NCI-H146 treated with DMSO at 0.1 percent for 48 hours (cell line): Measurements from ENCODE around the gene CCDC124.
"Not testable (repeated sequence)": the region's sequence is repeated elsewhere in the genome, so short reads cannot be mapped to it uniquely, and the experiment has no call there.

Experiments
- DNase-seq: peaks from one replicate; lab custom pipeline; 2025; ENCODE audit not compliant: unreplicated experiment; lab: John Stamatoyannopoulos, UW

CCDC124 gene, protein sequence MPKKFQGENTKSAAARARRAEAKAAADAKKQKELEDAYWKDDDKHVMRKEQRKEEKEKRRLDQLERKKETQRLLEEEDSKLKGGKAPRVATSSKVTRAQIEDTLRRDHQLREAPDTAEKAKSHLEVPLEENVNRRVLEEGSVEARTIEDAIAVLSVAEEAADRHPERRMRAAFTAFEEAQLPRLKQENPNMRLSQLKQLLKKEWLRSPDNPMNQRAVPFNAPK

DNA sequence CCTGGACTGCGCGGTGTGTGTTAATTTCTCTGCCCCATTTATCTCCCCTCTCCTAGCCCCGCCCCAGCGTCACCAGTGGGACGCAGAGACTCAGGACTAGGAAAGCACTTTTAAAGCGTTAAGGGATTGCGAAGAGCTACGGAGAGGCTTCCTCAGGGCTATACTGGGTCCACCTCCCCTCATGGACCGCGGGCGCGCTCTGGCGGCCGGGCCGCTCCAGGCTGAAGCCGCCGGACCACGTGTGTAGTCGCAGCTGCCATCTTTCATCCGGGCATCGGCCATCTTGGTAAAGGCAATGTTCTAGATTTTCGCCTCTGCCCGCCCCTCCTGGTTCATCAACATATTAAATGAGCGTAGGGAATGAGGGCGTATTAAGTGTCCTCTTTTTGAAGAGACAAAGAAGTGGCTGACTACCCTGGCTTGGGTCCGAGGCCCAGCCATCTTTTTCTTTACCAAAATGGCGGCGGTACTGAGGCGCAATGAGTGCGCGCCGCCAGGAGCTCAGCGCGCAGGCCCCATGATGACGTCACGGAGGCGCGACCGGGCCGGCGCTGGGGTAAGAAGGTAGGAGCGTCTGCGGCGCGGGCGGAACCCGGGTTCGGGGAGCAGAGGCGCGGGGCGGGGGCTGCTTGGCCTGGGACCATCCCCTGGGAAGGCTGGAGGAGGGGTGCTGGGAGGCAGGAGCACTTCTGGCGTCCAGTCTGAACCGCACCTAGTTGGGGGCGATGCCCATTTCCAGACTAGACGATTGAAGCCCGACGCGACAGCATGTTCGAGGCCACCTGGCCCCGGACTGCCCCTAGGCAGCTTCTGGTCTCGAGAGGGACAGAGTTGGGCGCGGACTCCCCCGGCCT is at the start of gene CCDC124:
CCDC124 (plus strand) TSS at position 531 of the 854 bp plus-strand sequence. CDS start 3,406 bp downstream, outside the sequence.
- peak; percentile 94 for DNase-seq

DNA sequence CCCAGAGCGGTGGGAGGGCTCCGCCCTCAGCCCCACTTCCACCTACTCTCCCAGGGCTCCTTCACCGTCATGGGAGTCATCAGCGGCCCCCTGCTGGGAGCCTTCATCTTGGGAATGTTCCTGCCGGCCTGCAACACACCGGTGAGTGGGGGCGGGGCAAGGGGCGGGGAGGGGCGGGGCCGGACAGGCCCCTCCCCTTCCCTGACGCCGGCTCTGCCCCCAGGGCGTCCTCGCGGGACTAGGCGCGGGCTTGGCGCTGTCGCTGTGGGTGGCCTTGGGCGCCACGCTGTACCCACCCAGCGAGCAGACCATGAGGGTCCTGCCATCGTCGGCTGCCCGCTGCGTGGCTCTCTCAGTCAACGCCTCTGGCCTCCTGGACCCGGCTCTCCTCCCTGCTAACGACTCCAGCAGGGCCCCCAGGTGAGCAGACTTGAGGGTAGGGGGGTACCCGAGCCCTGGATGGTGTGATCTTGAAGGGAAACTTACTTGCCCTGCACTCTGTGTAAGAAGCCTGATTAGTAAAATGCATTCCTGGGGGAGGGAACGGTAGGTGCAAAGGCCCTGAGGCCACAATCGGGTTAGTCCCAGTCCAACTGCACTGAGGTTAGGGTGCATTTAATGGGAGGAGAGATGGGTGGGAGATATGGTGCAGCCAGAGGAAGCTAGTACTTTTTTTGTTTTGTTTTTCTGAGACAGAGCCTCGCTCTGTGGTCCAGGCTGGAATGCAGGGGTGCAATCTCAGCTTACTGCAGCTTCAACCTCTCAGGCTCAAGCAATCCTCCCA is 49.0 kb upstream of the CCDC124 start:
- DNase-seq, result no peak

DNA sequence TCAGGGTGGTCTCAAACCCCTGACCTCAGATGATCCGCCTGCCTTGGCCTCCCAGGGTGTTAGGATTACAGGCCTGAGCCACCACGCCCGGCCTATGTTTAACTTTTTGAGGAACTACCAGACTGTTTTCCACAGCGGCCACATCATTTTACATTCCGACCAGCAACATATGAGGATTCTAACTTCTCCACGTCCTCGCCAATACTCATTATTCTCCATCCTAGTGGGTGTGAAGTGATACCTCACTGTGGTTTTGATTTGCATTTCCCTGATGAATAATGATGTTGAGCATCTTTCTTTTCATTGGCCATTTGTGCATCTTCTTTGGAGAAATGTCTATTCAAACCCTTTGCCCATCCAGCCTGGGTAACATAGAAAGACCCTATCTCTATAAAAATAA is 46.3 kb upstream of the CCDC124 start:
- no peak for DNase-seq

DNA sequence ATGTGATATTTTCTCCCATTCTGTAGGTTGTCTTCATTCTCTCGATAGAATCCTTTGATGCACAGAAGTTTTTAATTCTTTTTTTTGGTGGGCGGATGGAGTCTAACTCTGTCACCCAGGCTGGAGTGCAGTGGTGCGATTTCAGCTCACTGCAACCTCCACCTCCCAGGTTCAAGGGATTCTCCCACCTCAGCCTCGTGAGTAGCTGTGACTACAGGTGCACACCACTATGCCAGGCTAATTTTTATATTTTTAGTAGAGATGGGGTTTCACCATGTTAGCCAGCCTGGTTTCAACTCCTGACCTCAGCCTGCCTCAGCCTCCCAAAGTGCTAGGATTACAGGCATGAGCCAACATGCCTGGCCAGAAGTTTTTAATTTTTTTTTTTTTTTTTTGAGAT is 45.6 kb upstream of the CCDC124 start:
- not testable (repeated sequence) for DNase-seq

DNA sequence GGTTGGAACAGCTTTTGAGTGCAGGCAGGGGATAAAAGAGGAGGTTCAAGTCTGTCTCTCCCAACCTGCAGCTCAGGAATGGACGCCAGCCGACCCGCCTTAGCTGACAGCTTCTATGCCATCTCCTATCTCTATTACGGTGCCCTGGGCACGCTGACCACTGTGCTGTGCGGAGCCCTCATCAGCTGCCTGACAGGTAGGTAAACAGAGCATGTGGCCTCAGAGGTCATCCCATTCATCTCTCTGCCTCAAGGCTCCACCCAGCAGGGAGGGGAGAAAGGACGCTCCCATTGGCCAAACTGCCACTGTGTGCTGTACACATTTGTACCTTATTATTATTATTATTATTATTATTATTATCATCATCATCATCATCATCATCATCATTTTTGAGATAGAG is 44.6 kb upstream of the CCDC124 start:
- DNase-seq, result peak; percentile 26

DNA sequence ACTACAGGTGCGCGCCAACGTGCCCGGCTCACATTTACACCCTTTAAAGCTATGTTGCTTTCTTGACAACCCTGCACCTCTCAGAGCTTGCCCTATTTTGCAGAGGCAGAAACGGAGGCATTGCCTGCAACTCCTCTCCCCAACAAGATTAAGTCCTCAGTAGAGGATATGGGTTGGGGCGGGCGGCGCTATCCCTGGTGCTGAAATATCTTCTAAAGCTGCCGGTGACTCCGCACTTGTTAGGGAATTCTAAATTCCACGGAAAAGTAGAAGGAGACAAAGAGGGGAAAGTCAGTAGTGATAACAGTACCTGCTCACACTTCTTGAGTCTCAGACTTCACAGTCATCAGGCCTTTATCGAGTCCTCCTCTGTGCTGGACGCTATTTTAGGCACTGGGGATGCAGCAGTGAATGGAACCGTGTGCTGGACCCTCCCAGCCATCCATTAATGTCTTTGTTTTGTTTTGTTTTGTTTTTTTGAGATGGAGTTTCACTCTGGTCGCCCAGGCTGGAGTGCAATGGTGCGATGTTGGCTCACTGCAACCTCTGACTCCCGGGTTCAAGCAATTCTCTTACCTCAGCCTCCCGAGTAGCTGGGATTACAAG is 43.1 kb upstream of the CCDC124 start:
- DNase-seq, result no peak

DNA sequence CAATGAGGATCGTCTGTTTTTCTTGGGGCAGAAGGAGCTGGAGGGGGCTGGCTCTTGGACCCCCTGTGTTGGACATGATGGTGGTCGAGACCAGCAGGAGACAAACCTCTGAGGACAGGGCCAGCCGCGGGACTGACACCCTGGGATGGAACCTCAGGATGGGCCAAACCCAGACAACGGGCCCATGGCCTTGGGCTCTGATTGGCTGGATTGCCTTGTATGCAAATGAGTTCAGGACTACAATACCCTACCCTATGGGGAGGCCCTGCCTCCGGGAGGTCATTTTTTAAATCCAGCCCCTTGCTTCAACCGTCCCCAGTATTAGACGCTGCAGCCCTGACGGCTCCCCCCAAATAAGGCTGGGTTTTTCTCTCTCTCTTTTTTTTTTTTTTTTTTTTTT is 39.0 kb upstream of the CCDC124 start:
- DNase-seq, result no peak

DNA sequence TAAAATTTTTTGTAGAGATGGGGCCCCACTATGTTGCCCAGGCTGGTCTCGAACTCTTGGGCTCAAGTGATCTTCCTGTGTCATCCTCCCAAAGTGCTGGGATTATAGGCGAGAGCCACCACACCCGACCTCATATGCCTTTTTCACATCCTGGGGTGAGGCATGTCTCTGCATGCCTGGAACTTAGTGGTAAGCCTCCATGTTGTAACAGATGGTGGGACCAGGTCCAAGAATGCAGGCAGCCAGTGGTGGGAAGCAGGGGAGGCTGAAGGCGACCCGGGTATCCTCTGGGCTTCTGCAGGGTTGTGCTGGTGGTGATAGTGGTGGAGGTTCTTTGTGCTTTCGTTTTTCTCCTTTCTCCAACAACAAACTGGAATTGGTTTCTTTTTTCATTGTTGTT is 30.1 kb upstream of the CCDC124 start:
- no peak for DNase-seq

DNA sequence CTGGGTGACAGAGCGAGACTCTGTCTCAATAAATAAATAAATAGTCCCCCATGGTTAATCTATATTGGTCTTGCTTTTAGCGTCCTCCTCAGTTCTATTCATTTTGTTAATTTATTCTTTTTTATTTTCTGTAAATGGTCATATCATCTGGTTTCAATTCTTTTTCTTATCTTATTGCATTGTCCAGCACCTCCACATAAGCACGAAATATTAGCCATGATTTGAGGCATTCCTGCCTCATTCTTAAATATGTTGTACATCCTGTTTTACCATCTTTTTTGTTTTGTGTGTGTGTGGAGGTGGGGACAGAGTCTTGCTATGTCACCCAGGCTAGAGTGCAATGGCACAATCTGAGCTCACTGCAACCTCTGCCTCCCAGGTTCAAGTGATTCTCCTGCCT is 24.6 kb upstream of the CCDC124 start:
- DNase-seq, result no peak

DNA sequence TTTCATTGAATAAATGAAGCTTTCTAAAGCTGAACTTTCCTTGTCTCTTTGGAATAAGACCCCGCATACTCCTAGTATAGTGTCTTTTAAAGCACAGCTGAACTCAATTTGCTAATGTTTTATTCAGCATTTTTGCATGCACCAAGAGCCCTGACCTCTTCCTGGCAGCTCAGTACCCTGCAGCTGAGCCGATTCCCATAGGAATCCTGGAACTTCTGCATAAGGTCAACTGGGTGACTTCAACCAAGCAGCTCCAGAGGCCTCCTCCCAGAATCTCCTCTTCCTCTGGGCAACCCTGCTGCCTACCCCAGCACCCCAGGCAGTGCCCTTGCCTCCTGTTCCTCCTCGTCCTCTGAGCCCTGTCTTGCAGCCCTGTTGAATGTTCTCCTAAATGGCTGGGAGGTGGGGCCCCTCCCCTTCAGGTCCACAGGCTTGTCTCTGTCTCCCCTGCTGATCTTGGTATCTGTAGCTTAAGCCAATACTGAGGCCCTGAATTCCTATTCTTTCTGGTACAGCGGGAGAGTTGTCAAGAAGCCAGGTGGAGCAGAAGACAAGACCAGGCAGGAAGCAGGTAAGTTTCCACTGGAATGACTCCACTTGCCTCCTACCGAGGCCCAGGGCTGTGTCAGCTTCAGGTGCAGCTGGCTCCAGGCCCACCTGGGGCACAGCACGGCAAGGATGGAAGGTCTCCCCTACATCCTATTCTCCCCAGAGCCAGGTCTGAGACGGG is 23.6 kb upstream of the CCDC124 start:
- DNase-seq, result no peak

DNA sequence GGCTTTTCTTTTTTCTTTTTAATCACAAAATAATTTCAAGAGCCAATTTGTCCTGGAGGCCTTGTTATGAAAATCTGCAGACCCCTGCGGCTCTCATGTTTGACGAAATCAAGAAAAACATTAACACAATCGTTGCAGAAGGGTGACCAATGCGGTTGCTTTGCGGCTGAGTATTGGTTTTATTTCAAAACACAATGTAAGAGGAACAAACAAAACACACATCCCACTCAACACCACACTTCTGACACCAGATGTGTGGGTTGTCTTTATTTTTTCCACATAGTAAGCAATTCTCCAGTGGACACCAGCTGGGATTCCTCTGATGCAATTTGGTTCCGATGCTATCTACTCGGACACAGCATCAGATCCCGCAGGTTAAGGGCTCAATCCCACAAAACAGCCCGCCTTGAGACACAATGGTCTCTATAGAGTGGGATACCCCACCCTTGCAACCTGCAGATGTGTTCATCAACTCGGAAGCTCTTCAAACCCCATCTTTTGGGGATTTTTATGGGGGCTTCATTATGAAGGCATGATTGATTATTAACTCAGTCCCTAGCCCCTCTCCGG is 21.9 kb upstream of the CCDC124 start:
- no peak for DNase-seq

DNA sequence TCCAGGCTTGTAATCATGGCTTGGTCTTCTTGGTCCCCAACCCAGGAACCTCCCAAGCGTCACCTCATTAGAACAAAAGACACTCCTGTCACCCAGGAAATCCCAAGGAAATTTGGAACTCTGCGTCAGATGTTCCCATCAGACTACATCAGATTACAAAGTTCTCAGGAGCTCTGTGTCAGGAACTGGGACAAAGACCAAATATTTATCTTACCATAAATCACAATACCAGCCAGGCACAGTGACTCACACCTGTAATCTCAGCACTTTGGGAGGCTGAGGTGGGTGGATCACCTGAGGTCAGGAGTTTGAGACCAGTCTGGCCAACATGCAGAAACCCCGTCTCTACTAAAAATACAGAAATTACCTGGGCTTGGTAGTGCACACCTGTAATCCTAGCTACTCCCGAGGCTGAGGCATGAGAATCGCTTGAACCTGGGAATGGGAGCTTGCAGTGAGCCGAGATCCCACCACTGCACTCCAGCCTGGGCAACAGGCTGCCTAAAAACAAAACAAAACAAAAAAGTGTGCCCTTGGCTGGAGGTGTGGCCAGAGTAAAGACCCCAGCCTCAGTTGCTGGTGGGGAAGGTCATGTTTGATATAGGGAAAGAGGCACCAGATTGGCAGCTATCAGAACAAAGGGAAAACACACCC is 16.7 kb upstream of the CCDC124 start:
- DNase-seq, result no peak

DNA sequence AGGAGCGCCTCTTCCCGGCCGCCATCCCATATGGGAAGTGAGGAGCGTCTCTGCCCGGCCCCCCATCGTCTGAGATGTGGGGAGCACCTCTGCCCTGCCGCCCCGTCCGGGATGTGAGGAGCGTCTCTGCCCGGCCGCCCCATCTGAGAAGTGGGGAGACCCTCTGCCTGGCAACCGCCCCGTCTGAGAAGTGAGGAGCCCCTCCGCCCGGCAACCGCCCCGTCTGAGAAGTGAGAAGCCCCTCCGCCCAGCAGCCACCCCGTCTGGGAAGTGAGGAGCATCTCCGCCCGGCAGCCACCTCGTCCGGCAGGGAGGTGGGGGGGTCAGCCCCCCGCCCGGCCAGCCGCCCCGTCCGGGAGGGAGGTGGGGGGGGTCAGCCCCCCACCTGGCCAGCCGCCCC is 14.7 kb upstream of the CCDC124 start:
- not testable (repeated sequence) for DNase-seq

DNA sequence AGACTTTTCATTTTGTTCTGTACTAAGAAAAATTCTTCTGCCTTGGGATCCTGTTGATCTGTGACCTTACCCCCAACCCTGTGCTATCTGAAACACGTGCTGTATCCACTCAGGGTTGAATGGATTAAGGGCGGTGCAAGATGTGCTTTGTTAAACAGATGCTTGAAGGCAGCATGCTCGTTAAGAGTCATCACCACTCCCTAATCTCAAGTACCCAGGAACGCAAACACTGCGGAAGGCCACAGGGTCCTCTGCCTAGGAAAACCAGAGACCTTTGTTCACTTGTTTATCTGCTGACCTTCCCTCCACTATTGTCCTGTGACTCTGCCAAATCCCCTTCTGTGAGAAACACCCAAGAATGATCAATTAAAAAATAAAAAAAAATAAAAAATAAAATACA is 13.7 kb upstream of the CCDC124 start:
- not testable (repeated sequence) for DNase-seq

DNA sequence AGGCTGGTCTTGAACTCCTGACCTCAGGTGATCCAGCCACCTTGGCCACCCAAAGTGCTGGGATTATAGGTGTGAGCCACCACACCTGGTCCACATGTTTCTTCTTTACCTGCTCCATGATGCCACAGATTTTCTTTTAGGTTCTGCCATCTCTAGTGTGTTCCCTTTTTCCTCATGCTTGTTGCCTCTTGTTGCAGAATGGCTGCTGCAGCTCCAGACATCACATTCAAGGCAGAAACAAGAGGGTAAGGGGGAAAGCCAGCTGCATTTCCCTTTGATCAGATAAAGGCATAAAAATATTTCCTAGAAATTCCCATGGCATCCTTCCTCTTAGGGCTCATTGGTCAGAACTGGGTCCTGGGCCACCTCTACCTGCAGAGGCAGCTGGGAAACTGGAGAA is 12.3 kb upstream of the CCDC124 start:
- no peak for DNase-seq

DNA sequence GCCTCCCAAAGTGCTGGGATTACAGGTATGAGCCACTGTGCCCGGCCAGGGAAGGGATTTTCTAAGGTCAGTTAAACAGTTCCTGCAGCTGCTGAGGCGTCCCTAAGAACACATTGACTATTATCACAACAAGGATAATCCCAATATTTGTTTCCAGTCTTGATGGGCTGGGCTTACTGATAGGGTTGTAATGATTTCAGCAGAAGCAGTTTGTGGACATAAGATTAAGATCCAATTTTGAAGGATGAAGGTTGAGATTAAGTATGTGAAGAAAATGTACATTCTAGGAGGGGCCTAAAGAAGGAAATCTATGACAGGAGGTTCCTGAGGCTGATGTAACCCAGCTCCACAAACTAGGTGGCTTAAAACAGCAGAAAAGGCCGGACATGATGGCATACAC is 10.7 kb upstream of the CCDC124 start:
- no peak for DNase-seq

DNA sequence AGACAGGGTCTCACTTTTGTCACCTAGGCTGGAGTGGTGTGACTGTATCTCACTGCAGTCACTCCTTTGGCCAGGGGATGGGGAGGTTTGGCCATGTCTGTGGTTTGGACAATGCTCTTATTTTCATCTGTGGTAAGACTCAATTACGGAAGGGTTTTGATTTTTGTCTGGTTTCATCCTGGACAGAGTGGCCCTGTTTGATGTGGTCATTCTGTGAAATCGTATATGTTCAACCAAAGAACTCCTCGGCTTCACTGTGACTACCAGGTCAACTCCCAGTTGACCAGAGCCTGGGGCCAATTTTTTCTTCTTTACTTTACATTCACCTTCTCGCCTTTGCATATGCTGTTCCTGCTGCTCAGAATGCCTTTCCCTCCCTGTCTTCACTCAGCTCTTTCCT is 6.8 kb upstream of the CCDC124 start:
- DNase-seq, result no peak

DNA sequence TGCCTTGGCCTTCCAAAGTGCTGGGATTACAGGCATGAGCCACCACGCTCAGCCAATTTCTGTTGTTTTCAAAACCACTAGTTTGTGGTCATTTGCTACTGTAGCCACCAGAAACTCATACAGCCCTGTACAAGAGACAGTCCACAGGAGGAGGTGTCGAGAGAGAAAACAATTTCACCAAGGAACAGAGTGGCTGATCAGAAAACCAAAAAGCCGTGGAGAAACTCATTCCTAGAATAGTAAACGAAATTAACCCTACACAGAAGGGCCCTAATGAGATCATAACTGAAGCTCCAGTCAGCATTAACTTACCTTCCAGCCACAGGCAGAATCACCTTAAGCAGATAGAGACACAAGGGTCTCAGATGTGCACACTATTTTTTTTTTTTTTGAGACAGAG is 3.8 kb upstream of the CCDC124 start:
- no peak for DNase-seq

DNA sequence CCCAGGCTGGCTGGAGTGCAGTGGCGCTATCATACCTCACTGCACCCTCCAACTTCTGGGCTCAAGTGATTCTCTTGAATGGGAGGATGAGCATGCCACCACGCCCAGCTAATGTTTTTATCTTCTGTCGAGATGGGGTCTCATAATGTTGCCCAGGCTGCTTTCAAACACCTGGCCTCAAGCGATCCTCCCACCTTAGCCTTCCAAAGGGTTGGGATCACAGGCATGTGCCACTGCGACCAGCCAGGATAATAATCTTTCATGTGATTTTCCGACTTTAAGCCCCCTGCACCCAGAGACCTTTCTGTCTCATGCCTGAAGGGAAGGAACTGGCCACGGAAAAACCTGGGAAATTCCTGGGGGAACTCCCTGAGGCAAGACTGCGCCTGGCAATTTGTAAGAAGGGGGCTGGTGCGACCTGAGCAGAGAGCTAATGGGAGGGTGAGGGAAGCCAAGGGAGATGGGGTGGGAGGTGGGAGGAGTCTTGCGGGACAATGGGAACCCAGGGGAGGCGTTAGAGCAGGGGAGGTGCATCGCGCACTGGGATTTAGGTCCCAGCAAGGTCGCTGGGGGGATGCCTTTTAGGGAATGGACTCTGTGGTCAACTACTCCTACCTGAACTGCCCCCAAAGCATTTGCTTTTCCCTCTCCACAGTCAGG is 1.2 kb upstream of the CCDC124 start:
- peak; percentile 43 for DNase-seq
